Effector CD8-positive, alpha-beta T cell (primary cell): ENCODE results near the gene CRHR1.

Source experiments
- DNase-seq: peaks from one replicate; lab custom pipeline; 2025; lab: John Stamatoyannopoulos, UW

The CRHR1 gene

DNA sequence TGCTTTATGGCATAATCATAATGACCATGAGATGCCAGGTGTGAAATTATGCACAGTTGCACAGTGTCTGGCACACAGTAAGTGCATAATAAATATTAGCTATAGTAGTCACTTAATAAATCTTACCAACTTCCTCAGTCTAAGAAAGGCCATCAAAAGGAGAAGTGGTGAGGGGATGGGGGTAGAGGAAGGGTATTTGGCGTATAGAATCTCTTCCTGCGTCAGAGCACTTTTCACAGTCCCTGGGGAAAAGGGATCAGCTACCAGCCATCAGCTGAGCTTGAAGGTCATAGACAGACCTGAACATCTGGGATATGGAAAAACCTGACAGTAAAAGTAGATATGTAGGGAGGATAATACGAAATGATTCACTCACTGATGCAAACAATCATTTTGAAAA lies 5.8 kb downstream of the CRHR1 start:
- DNase-seq, result no peak

DNA sequence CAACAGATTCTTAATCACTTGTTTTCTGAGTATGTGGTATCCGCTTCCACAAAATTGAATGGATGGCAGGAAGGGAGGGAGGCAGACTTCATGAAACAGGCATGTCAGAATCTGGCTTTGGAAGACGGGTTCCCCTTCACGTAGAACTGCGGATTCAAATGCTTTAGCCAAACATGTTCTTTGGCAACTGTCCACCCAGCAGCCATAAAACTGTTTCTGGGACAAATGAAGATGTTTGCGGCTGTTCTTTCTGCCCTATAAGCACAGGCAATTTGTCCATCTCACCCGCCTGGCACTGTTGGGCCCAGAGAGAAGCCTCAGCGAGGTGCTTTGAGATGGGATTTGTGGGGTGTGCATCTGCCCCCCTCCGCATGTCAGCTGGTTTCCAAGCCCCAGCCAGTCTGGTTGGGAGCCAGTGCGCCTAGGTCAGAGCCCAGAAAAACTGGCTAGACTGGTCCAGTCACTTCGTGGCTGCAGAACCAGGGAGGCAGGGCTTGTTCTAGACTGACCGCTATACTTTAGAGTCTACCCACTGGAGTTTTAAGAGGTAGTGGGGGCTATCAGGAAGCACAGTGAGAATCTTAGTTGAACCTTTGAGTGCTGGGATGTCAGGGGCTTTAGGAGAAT lies 6.3 kb downstream of the CRHR1 start:
- no peak for DNase-seq

DNA sequence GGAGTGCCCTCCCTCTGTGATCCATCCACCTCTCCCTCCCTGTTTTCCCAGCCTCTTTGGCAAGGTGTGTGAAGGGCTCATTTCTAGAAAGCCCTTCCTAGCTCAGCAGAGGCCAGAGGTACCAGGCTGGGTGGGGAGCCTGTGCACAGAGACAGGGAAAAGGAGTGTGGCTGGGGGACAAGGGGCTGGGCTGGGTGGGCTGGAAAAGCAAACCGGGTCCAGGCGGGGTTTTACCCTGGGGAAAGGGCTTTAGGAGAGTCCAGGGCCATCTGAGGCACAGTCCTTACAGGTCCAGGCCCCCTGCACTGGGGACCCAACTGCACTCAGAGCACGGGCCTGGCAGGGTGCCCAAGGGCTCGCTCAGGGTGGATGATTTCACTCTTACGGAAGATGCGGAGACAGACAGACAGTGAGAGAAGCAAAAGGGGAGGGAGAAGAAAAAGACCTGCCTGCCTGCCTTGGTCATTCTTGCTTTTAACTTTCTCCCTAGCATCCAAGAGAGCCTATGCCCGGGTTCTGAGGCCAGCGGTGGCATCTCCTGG lies 7.0 kb downstream of the CRHR1 start:
- no peak for DNase-seq

DNA sequence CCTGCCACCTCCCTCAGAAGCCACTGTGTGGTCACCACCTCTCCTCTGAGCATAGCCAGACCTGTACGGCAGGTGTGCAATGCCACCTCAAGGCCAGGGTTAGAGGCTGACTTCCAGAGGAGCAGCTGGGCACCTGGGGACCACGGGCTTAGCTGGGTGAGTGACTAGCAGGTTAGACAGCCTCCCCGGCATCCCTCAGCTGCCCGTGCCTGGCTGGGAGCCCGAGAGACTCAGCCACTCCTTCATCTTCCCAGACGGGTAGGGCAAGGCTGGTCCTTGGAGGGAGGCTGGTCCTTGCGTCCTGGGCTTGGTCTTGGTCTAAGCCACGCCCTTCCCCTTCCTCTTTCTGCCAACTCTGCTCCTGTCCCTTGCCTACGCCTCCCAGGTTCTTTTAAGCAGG lies 7.8 kb downstream of the CRHR1 start:
- DNase-seq, result no peak

- no peak for DNase-seq
These were observed 8.3 kb downstream of the CRHR1 start for GRCh38 chr17:45792437-45792836.

DNA sequence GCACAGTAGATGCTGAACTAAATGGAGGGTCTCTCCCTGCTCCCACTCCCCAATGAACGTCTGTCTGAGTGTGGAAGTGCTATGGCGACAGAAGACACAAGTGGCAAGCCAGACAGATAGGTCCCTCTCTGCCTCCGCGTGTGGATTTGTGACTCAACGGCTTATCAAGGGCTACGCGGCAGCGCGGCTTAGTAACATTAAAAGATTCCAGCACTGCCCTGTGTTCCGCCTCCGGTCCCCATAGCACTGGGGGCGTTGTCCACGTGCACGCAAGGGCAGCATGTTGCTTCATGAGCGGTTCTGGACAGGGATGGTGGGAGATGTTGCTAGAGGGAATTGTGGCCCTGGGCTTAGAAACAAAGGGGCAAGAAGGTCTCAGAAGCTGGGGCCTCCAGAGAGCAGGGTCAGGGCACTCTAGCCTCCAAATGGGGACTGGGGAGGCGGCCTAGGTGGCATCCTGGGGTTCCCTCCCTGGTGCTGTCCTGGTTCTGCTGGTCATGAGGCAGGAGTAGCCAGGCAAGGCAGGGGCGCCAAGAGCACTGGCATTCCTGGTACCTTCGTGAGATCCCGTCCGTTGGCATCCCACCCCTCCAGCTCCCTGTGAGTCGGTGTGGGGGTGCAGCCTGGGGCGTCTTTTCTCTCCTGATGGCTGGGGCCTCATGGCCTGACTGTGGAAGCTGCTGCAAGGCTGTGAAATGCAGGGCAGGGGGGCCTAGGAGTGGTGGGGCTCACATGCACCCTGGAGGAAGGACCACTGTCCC lies 9.1 kb downstream of the CRHR1 start:
- DNase-seq, result no peak

GRCh38 chr17:45793999-45794540 lies 9.9 kb downstream of the CRHR1 start:
- no peak for DNase-seq

DNA sequence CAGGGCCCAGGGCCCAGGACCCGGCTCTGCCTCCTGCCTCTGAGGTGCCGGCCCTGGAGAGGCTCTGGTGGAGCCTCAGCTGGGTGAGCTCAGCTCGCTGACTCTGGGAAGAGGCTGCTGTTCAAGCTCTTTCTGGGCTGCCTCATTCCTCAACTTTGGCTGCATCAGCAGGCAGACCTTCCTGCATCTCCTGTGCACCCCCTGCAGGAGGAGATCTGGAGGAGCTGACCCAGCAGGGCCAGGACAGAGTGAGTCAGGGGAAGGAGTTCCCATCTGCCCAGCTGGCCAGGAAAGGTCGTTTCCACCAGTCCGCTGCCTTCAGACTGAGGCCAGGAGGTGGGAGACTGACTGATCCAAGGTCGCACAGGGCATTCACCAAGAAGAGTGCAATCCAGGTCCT lies 10.7 kb downstream of the CRHR1 start:
- no peak for DNase-seq

- no peak for DNase-seq
These were observed 16.7 kb downstream of the CRHR1 start for GRCh38 chr17:45800816-45801215.

DNA sequence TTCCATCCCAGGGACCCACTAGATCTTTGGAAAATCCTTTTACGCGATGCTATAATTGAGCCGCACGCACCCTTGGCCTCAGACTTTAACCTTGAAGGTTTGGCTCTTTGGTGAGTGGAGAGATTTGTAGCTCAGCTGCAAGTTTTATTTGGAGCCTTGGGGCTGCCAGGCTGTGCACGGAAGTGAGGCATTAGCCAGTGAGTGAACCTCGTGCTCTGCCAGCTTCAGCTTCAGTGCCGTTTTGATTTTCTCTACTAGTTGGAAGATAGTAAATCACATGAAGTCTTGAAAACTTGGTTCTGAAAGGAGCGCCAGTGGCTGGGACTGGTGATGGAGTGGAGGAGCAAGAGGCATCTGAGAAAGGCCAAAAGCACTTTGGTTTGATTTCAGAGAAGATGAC lies 17.3 kb downstream of the CRHR1 start:
- no peak for DNase-seq

GRCh38 chr17:45808845-45809244 lies 24.7 kb downstream of the CRHR1 start:
- no peak for DNase-seq

DNA sequence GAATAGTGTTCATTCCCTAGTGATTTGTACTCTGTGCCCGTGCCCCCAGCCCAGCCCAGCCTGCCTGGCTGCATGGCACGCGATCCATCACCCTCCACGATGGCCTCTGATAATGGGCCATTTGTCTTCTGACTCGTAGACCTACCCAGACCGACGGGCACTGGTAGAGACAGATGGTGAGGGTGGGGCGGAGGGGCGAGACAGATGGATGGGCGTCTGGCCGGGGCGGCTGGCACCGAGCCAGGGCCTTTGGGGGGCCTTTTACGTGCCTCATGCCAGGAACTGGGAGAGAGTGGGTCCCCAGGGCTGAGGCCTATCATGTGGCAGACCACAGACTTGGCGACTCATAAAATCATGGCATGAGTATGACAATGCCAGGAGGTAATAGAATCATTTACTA lies 25.4 kb downstream of the CRHR1 start:
- no peak for DNase-seq

- no peak for DNase-seq
These were observed 28.0 kb downstream of the CRHR1 start for GRCh38 chr17:45812102-45812501.

GRCh38 chr17:45813048-45813725 lies 29.1 kb downstream of the CRHR1 start:
- no peak for DNase-seq

DNA sequence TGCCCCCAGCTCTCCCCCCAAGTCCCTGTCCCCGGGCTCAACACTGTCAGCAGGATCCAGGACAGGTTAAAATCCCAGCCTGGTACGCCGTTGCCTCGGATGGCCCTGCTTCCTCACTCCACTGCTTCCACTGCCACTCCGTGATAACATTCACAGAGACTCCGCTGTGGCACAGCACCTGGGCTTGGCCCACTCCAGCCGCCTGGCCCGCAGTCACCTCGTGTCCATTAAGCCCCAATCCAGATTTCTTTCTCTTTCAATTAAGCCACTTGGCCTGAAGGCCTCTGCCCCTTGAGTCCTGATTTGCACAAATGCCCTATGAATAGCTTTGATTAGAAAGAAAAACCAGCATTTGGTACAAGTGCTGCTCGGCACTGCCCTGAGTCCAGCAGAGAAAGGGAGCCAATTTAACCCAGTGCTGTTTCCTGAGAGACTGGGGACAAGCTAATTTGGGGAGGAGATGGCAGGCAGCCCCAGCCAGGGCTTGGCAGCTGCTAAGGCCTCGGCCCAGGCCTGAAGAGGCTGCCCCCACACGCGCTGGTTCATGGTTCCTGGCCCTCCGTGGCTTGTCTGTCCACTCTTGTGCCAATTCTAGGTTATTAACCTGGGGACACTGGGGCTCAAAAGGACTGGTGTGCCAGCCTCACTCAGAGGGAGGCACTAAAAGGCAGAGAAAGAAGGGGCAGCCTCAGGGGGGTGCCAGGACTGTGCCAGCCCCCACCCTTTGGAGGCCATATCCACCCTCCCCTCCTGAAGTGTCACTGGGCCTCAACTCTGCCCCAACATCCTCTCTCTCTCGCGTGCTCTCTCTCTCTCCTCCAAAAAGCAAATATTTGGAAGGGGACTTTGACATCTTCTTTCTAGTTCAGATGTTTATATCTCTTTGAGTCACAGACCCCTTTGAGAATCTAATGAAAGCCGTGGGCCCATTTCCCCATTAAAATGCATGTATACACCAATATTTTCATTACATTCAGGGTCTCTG lies 30.8 kb downstream of the CRHR1 start:
- no peak for DNase-seq

- DNase-seq, result no peak
These were observed 31.6 kb downstream of the CRHR1 start for GRCh38 chr17:45815752-45816151.

DNA sequence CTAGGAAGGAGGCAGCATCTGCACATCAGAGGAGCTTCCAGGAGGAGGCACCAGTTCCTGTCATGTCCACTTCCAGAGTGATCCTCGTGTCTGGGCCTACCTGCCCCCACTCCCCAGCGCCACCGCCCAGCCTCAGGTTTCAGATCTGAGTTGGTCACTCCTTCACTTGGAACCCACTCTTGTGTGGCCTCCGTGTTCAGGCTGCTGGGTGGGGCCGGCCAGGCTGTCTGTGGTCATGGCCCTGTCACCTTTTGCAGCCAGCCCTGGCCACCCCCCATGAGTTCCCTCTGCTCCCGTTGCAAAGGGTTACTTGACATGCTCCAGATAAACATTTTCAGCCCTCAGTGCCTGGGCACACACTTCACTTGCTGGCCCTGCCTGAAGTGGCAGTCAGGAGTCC lies 33.9 kb downstream of the CRHR1 start:
- DNase-seq, result no peak

- DNase-seq, result no peak
These were observed 34.6 kb downstream of the CRHR1 start for GRCh38 chr17:45818699-45819098.

DNA sequence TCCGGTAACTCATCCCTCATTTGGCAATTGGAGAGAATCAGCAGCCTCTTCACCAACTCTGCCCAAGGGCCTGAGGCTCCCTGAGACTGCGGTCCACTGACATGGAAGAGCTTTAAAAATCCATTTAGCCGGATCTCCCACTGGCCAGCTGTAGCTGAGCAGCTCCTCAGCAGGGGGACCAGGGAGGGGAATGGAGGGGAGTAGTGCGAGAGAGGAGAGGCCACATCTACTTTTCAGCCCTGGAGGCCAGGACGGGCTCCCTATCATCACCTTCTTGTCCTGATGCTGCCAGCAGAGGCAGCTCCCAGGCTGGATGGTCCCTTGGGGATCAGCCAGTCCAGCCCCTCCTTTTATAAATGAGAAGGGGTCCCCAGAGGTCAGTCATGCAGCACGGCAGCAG lies 35.5 kb downstream of the CRHR1 start:
- DNase-seq, result no peak

DNA sequence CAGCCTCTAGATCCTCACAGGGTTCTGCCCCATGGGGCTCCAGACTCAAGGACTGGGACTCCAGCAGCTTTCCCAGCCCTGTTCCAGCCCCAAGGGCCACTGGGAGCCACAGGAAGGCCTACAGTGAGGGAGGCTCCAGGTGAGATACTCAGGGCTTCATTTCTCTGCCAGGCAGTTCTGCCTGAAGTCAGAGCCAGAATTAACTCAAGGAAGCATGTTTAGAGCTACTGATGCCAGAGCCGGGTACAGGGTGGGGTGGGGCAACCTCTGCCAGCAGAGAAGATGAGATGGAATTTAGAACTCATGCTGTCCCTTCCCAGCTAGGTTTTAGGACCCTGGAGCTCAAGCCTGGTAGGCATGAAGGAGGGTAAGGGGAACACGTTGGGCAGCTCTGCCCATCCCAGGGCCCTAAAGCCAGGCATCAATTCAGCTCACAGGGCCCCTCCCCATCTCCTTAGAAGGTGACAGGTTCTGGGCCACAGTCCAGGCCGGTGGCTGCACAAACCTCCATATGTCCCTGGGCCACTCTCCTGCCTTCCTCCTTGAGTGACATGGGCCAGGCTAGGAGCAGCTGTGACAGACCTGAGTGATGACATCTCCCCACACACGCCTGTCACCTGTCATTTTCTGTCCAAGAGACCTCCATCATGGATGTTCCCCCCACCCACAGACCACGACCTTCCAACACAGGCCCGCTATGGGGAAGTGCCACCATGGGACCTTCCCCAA lies 36.1 kb downstream of the CRHR1 start:
- no peak for DNase-seq

GRCh38 chr17:45821147-45821546 lies 37.0 kb downstream of the CRHR1 start:
- DNase-seq, result no peak
